Naive thymus-derived CD8-positive, alpha-beta T cell (primary cell): ENCODE data around the gene HEPHL1. TPM values are rescaled to one million over a fixed set of nuclear protein-coding genes. Genes with fewer than 3 reads are reported as not detected.

ENCODE experiments used
- ATAC-seq, 2 donors: fragments of 150-1000 bp; cut with Tn5 transposase in 1 of 2; sonication (Bioruptor Pico), chemical (Tn5 transposase) in 1 of 2; 1 replicate in 1 of 2; 2 replicates in 1 of 2; pipeline ENCODE4 v1.10.0; 2021; ENCODE audit warnings: mild to moderate bottlenecking in 2 of 2, moderate library complexity in 2 of 2
- POLR2A ChIA-PET: fragments of 350-600 bp; sonication (Branson Sonifier 250); formaldehyde crosslinking; loops from one replicate; lab custom pipeline; 2021; ENCODE audit warnings: antibody characterized with exemption; lab: Charles Lee
- DNase-seq, 10 donors: peaks; one replicate each; pipeline versions ENCODE4 v3.0.0 to v3.0.0-alpha.2; 2020 to 2022
- H3K27ac Mint-ChIP-seq, 10 donors: one replicate each; pipeline ENCODE4 v1.8.0; 2020 to 2022; ENCODE audit warnings: mild to moderate bottlenecking in 10 of 10, mixed read lengths in 10 of 10, moderate library complexity in 4 of 10, inconsistent platforms in 1 of 10
- H3K27me3 Mint-ChIP-seq, 5 donors: one replicate each; pipeline ENCODE4 v1.8.0; 2021 to 2022; ENCODE audit warnings: mixed read lengths in 5 of 5
- H3K36me3 Mint-ChIP-seq, 3 donors: one replicate each; pipeline ENCODE4 v1.8.0; 2020 to 2022; ENCODE audit warnings: mixed read lengths in 3 of 3, mild to moderate bottlenecking in 2 of 3, inconsistent platforms in 1 of 3
- H3K4me1 Mint-ChIP-seq, 4 donors: one replicate each; pipeline ENCODE4 v1.8.0; 2021 to 2022; ENCODE audit warnings: mixed read lengths in 4 of 4
- H3K4me3 Mint-ChIP-seq, 10 donors: one replicate each; pipeline ENCODE4 v1.8.0; 2020 to 2022; ENCODE audit warnings: mild to moderate bottlenecking in 10 of 10, mixed read lengths in 10 of 10, moderate library complexity in 6 of 10, inconsistent platforms in 1 of 10
- H3K9me3 Mint-ChIP-seq, 9 donors: one replicate each; pipeline ENCODE4 v1.8.0; 2020 to 2022; ENCODE audit warnings: mixed read lengths in 9 of 9, mild to moderate bottlenecking in 3 of 9, inconsistent platforms in 1 of 9, moderate library complexity in 1 of 9
- polyA plus RNA-seq, 3 donors: library from polyadenylated mRNA; unstranded; fragments of 300-500 nt; fragmentation: Illumina TruSeq; gene quantifications; one replicate each; pipeline ENCODE4 v1.2.3, GENCODE V29; 2021
- total RNA-seq, 8 experiments: library from RNA in 2 of 8; stranded (reverse) in 2 of 8; gene quantifications; one replicate each; pipeline ENCODE4 v1.2.3 and lab custom pipeline; 2021 to 2026

HEPHL1 gene
- total and polyA plus RNA-seq, 5 experiments from 2014 or later = not detected

DNA sequence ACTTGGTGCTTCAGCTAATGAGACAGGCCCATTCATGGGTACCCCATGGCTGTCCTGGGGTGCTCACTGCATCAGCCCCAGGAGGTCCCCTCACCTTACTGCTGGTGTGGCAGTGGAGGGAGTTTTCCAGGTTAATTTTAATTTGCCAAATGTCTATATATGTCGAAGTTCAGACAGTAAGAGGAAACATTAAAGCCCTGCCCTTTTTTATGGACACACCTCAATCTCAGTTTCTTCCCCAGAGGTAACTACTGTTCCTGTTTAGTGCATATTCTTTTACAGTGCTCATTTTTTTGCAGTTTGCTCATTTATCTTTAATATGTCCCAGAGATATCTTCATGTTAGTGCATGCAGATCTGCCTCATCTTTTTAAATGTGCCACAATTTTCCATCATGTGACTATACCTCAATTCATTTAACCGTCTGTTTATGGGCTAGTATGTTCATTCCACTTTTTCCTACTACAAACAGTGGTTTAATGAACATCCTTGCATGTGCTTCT, 119.1 kb downstream of the HEPHL1 start:
- DNase-seq (no peak), ATAC-seq (no peak)
- POLR2A ChIA-PET = interaction anchor here (0.6 kb wide), 1 partner anchor 322 kb away, joined by 3 read pairs; no protein-coding TSS in a partner anchor
- H3K4me3 Mint-ChIP-seq = no peak overlapping the region
- no peaks in the 10 kb centered on the region for H3K27me3 Mint-ChIP-seq
- peaks cover 0 to 9% (median 0%) of the 10 kb centered on the region in 3 donors for H3K36me3 Mint-ChIP-seq
- peaks cover 0 to 4% (median 0%) of the 10 kb centered on the region in 9 donors for H3K9me3 Mint-ChIP-seq
- peak overlapping the region in 1 of 10 donors; percentile 10 for H3K27ac Mint-ChIP-seq
- H3K4me1 Mint-ChIP-seq = peaks cover 35 to 72% (median 71%) of the 10 kb centered on the region in 4 donors

GRCh38 chr11:94141511-94142307, 120.6 kb downstream of the HEPHL1 start:
- POLR2A ChIA-PET = interaction anchor here (0.8 kb wide), 1 partner anchor 13 kb away, joined by 3 read pairs; the partner anchor contains the start of gene PANX1
- DNase-seq = no peak
- Mint-ChIP-seq H3K4me1 (peaks cover 40 to 71% (median 70%) of the 10 kb centered on the region in 4 donors), H3K36me3 (peaks cover 0 to 3% (median 0%) of the 10 kb centered on the region in 3 donors), H3K27ac (peak overlapping the region in 1 of 10 donors; percentile 77), H3K4me3 (no peak overlapping the region), H3K9me3 (peaks cover 0 to 4% (median 0%) of the 10 kb centered on the region in 9 donors), H3K27me3 (no peaks in the 10 kb centered on the region)
- no peak for ATAC-seq

DNA sequence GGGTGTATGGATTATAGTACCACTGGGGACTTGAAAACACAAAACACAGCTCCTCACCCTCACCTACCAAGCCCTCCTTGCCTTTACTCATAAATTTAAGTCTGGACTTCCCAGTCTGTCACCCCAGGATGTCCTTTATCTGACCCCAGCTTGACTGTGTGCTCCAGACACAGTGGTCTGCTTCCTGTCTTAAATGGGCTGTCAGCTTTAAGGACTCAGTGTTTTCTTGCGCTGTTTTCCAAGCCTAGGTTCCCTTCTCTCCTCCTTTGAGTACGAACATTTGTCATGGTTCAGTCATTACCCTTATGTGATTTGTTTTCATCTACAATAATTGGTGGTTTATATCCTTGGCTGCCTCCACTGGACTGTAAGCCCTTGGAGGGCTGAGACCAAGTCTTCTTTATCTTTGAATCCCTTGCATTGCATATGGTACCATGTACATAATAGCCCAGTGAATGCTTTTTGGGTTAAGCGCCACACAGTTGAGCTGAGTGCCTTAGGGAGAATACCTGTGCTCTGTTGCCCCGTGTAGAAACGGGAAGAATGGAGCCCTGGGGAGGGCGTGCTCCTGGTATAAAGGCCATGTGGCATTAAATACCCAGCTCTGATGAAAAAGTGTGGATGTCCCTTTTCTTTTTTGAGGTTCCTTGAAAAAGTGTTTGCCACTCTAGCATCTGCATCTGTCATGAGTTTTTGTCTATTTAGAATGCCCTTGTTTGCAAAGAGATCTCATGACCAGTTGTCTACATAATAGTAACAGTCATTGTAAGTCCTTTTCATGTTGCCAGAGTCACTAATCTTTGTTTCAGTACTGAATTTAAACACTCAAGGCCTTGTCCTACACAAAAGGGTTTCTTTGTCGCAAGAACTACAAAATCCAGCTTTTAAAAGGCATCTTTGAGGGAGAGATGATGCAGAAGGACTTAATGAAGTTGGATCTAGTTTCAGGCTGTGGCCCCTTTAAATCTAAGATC, 121.4 kb downstream of the HEPHL1 start:
- Mint-ChIP-seq H3K4me3 (no peak overlapping the region), H3K36me3 (no peaks in the 10 kb centered on the region), H3K27ac (peak overlapping the region in 1 of 10 donors; percentile 77), H3K9me3 (peaks cover 0 to 2% (median 0%) of the 10 kb centered on the region in 9 donors), H3K4me1 (peaks cover 43 to 73% (median 71%) of the 10 kb centered on the region in 4 donors), H3K27me3 (no peaks in the 10 kb centered on the region)
- POLR2A ChIA-PET = no interaction called here
- no peak for DNase-seq
- ATAC-seq = no peak

- Mint-ChIP-seq H3K27me3 (no peaks in the 10 kb centered on the region), H3K9me3 (no peaks in the 10 kb centered on the region), H3K4me1 (peaks cover 46 to 83% (median 81%) of the 10 kb centered on the region in 4 donors), H3K36me3 (no peaks in the 10 kb centered on the region), H3K4me3 (no peak overlapping the region), H3K27ac (peak overlapping the region in 4 of 10 donors; percentile 23 to 69 (median 45))
- POLR2A ChIA-PET = no interaction called here
- DNase-seq (no peak), ATAC-seq (no peak)
These were observed 123.1 kb downstream of the HEPHL1 start for GRCh38 chr11:94144216-94144615.

- peak overlapping the region in 5 of 10 donors; percentile 2 to 69 (median 17) for H3K27ac Mint-ChIP-seq
- no peaks in the 10 kb centered on the region for H3K9me3 Mint-ChIP-seq
- no peaks in the 10 kb centered on the region for H3K27me3 Mint-ChIP-seq
- ATAC-seq (no peak), DNase-seq (no peak)
- H3K36me3 Mint-ChIP-seq = no peaks in the 10 kb centered on the region
- POLR2A ChIA-PET = no interaction called here
- no peak overlapping the region for H3K4me3 Mint-ChIP-seq
- H3K4me1 Mint-ChIP-seq = peaks cover 49 to 84% (median 83%) of the 10 kb centered on the region in 4 donors
These were observed 123.5 kb downstream of the HEPHL1 start for GRCh38 chr11:94144664-94145063.

DNA sequence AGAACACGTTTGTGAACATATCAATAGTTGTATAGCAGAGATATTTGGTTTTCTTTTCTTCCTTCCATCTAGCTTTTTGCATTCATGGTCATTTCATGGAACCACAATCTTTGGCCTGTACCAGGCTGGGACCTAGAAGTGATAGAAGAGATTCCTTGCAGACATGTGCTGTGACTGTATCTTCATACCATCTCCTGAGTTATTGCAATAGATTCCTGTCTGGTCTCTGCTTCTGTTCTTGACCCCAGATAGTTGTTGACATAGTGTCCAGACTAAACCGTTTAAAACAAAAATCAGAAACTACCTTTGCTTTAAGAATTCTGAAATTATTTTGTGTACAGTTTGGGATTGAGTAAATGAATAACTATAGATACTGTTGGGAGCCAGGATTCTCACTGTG, 124.3 kb downstream of the HEPHL1 start:
- Mint-ChIP-seq H3K9me3 (no peaks in the 10 kb centered on the region), H3K36me3 (no peaks in the 10 kb centered on the region), H3K27ac (peak overlapping the region in 3 of 10 donors; percentile 2 to 34 (median 20)), H3K27me3 (no peaks in the 10 kb centered on the region), H3K4me1 (peaks cover 49 to 84% (median 83%) of the 10 kb centered on the region in 4 donors), H3K4me3 (peak overlapping the region in 1 of 10 donors; percentile 64)
- POLR2A ChIA-PET = interaction anchor here (1.0 kb wide), 1 partner anchor 17 kb away, joined by 6 read pairs; the partner anchor contains the start of gene PANX1
- DNase-seq (no peak), ATAC-seq (no peak)

DNA sequence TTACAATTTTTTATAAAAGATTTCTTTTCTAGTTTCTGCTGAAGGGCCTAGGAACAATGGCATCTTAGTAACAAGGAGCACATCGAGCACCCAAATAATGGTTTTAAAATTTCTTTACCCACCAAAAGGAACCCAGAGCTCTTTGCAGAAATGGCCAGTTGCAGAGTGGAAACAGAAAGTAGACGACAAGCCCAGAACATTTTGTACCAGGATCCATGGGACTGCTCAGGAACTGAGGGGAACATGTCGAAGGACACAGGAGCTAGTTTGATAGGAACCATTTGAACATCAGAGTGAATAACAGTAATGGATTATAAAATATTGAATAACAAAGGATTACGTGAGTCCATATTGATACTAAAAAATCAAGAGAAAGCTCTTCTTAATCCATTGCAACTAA, 124.8 kb downstream of the HEPHL1 start:
- Mint-ChIP-seq H3K27ac (peak overlapping the region in 4 of 10 donors; percentile 2 to 56 (median 27)), H3K36me3 (no peaks in the 10 kb centered on the region), H3K9me3 (no peaks in the 10 kb centered on the region), H3K4me1 (peaks cover 52 to 87% (median 85%) of the 10 kb centered on the region in 4 donors), H3K27me3 (no peaks in the 10 kb centered on the region), H3K4me3 (peak overlapping the region in 3 of 10 donors; percentile 2 to 64 (median 30))
- DNase-seq = no peak
- POLR2A ChIA-PET = interaction anchor here (1.0 kb wide), 1 partner anchor 17 kb away, joined by 6 read pairs; the partner anchor contains the start of gene PANX1
- ATAC-seq = no peak

- Mint-ChIP-seq H3K27me3 (no peaks in the 10 kb centered on the region), H3K36me3 (peaks cover 0 to 1% (median 0%) of the 10 kb centered on the region in 3 donors), H3K4me3 (peak overlapping the region in 9 of 10 donors; percentile 25 to 69 (median 50)), H3K27ac (peak overlapping the region in 6 of 10 donors; percentile 10 to 71 (median 49)), H3K4me1 (peaks cover 54 to 97% (median 93%) of the 10 kb centered on the region in 4 donors), H3K9me3 (no peaks in the 10 kb centered on the region)
- DNase-seq = peak in 2 of 10 donors; percentile 30 to 33
- POLR2A ChIA-PET = interaction anchor here (0.8 kb wide), 1 partner anchor 18 kb away, joined by 3 read pairs; no protein-coding TSS in a partner anchor
- peak; percentile 53 to 83 for ATAC-seq
These were observed 126.3 kb downstream of the HEPHL1 start for GRCh38 chr11:94147433-94147845.

GRCh38 chr11:94148189-94148588, 127.0 kb downstream of the HEPHL1 start:
- no peaks in the 10 kb centered on the region for H3K9me3 Mint-ChIP-seq
- H3K27me3 Mint-ChIP-seq = no peaks in the 10 kb centered on the region
- ATAC-seq (no peak), DNase-seq (no peak)
- H3K4me3 Mint-ChIP-seq = peak overlapping the region in 3 of 10 donors; percentile 1 to 64 (median 29)
- POLR2A ChIA-PET = interaction anchor here (0.8 kb wide), 1 partner anchor 19 kb away, joined by 3 read pairs; no protein-coding TSS in a partner anchor
- peaks cover 0 to 3% (median 0%) of the 10 kb centered on the region in 3 donors for H3K36me3 Mint-ChIP-seq
- H3K4me1 Mint-ChIP-seq = peaks cover 52 to 97% (median 94%) of the 10 kb centered on the region in 4 donors
- H3K27ac Mint-ChIP-seq = peak overlapping the region in 3 of 10 donors; percentile 1 to 71 (median 42)

GRCh38 chr11:94149431-94150017, 128.4 kb downstream of the HEPHL1 start:
- no peaks in the 10 kb centered on the region for H3K27me3 Mint-ChIP-seq
- no peak overlapping the region for H3K4me3 Mint-ChIP-seq
- H3K4me1 Mint-ChIP-seq = peaks cover 49 to 95% (median 87%) of the 10 kb centered on the region in 4 donors
- peaks cover 0 to 14% (median 11%) of the 10 kb centered on the region in 3 donors for H3K36me3 Mint-ChIP-seq
- ATAC-seq (no peak), DNase-seq (no peak)
- peak overlapping the region in 5 of 10 donors; percentile 0 to 61 (median 26) for H3K27ac Mint-ChIP-seq
- H3K9me3 Mint-ChIP-seq = no peaks in the 10 kb centered on the region
- POLR2A ChIA-PET = no interaction called here

- ATAC-seq (no peak), DNase-seq (no peak)
- H3K36me3 Mint-ChIP-seq = peaks cover 0 to 17% (median 14%) of the 10 kb centered on the region in 3 donors
- POLR2A ChIA-PET = no interaction called here
- no peaks in the 10 kb centered on the region for H3K27me3 Mint-ChIP-seq
- peak overlapping the region in 1 of 10 donors; percentile 17 for H3K4me3 Mint-ChIP-seq
- no peaks in the 10 kb centered on the region for H3K9me3 Mint-ChIP-seq
- H3K4me1 Mint-ChIP-seq = peaks cover 47 to 90% (median 81%) of the 10 kb centered on the region in 4 donors
- H3K27ac Mint-ChIP-seq = peak overlapping the region in 4 of 10 donors; percentile 0 to 65 (median 44)
These were observed 128.9 kb downstream of the HEPHL1 start for GRCh38 chr11:94150056-94150455.
